ENCODE results near the gene PODXL. TPM values are rescaled to one million over a fixed set of nuclear protein-coding genes. Genes with fewer than 3 reads are reported as not detected.

PODXL gene
- total RNA-seq, 3 donors from 2014 or later, result 20.3 to 55.6 (median 33.1) TPM

DNA sequence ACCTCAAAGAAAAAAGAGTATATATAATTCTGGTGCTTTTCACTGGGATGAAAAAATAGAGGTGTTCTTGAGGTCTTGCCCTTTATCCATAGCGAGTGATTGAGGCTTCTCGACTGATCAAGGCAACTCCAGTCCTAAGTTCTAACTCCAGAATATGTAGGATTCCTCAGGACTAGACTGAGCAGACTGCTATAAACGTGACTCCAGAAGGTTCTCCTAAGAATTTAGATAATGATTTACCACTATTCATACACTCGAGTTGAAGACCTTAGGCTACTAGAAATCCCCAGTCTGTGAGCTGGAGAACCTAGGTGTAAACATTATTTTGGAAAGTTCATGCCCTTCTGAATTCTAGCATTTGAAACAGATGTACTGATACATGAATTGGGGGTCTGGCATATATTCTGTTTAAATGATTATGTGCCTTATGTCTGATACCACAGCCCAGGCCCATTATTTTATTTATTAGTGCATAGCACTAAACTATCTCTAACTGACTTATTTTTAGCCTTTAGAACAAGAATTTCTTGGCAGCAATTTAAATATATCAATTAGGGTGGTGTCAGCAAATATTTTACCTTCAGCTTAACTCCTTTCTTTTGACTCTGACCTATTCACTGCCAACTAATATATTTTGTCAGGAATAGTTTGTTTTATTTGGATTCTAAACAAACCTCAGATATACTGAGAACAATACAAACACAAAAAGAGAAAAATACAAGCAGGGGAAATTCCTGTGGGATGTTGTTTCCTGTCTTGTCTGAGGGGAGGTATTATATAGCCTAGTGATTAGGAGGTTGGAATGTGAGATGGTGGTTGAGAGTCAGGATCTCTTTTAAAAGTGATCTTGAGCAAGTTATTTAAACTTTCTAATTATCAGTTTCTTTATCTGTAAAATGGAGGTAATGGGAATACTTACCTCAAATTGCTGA is 75.8 kb downstream of the PODXL start:
- no peak overlapping the region for H3K4me3 ChIP-seq
- H3K27ac ChIP-seq, result no peak overlapping the region
- TF ChIP-seq, protein P1, sequence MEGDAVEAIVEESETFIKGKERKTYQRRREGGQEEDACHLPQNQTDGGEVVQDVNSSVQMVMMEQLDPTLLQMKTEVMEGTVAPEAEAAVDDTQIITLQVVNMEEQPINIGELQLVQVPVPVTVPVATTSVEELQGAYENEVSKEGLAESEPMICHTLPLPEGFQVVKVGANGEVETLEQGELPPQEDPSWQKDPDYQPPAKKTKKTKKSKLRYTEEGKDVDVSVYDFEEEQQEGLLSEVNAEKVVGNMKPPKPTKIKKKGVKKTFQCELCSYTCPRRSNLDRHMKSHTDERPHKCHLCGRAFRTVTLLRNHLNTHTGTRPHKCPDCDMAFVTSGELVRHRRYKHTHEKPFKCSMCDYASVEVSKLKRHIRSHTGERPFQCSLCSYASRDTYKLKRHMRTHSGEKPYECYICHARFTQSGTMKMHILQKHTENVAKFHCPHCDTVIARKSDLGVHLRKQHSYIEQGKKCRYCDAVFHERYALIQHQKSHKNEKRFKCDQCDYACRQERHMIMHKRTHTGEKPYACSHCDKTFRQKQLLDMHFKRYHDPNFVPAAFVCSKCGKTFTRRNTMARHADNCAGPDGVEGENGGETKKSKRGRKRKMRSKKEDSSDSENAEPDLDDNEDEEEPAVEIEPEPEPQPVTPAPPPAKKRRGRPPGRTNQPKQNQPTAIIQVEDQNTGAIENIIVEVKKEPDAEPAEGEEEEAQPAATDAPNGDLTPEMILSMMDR (IDR thresholded peaks at IDR 0.05), result no peak
- TF ChIP-seq POLR2AphosphoS5 (IDR thresholded peaks at IDR 0.05) (no peak), POLR2A (IDR thresholded peaks at IDR 0.05) (no peak)
- intact Hi-C loops (cut with DNase I; ENCODE audit: low total_unique reads), result no loop called here
- no peaks in the 10 kb centered on the region for H3K36me3 ChIP-seq
- DNase-seq (ENCODE audit: low spot score in 2 of 2), result no peak
- no peaks in the 10 kb centered on the region for H3K4me1 ChIP-seq
- no peaks in the 10 kb centered on the region for H3K27me3 ChIP-seq
- H3K9me3 ChIP-seq, result no peaks in the 10 kb centered on the region

DNA sequence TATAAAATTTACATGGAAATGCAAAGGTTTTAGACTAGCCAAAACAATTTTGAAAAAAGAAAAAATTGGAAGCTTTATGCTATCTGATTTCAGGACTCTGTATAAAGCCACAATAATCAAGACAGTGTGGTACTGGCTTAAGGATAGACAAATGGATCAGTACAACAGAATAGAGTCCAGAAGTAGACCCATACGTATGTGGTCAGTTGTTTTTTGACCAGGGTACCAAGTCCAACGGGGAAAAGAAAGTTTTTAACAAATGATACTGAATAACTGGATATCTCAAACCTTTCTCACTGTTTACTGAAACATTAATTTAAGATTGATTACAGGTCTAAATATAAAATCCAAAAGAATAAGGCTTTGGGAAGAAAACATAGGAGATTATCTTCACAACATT is 79.7 kb downstream of the PODXL start:
- H3K27ac ChIP-seq, result no peak overlapping the region
- H3K36me3 ChIP-seq, result no peaks in the 10 kb centered on the region
- no peaks in the 10 kb centered on the region for H3K4me1 ChIP-seq
- H3K27me3 ChIP-seq, result no peaks in the 10 kb centered on the region
- no peaks in the 10 kb centered on the region for H3K9me3 ChIP-seq
- DNase-seq (ENCODE audit: low spot score in 2 of 2), result no peak
- intact Hi-C loops (cut with DNase I; ENCODE audit: low total_unique reads), result no loop called here
- TF ChIP-seq POLR2A (IDR thresholded peaks at IDR 0.05), result no peak
- TF ChIP-seq, protein P1 (IDR thresholded peaks at IDR 0.05), result no peak
- no peak for TF ChIP-seq POLR2AphosphoS5 (IDR thresholded peaks at IDR 0.05)
- H3K4me3 ChIP-seq, result no peak overlapping the region

DNA sequence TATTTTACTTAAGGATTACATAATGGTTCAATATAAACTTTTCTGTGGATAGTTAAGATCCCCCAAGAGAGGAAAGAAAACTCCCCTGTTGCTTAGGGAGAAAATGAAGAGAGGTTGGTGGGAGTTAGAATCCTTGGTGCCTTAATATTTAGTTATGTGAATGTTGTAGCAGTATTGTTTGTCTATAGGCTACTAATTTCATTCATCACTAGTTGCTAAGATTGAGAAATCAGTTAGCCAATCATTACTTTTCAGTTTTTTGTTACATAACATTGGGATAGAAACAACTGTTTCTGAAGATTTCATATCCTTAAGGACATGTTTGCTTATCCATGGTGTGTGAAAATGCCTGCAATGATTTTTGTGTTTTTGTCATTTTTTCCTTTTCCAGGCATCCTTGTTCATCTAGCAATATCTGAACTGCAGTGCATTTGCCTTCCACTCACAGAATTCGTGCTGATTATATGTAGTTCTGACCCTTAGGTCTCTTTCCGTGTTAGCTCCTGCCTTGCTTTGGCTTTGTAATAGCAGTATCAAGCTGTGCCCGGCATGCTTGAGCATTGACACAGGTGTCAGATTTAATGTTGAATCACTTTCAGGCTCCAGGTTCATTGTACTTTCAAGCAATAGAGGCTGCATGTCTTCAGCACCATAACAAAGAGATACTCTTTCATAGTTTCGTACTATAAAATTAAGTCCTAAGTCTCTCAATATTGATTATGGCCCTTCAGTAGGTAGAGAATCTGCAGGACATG is 85.0 kb downstream of the PODXL start:
- intact Hi-C loops (cut with DNase I; ENCODE audit: low total_unique reads), result no loop called here
- H3K4me3 ChIP-seq, result no peak overlapping the region
- H3K36me3 ChIP-seq, result no peaks in the 10 kb centered on the region
- no peak for DNase-seq (ENCODE audit: low spot score in 2 of 2)
- no peaks in the 10 kb centered on the region for H3K9me3 ChIP-seq
- TF ChIP-seq POLR2AphosphoS5 (IDR thresholded peaks at IDR 0.05), result no peak
- no peak for TF ChIP-seq POLR2A (IDR thresholded peaks at IDR 0.05)
- TF ChIP-seq, protein P1 (IDR thresholded peaks at IDR 0.05), result no peak
- no peaks in the 10 kb centered on the region for H3K4me1 ChIP-seq
- H3K27me3 ChIP-seq, result no peaks in the 10 kb centered on the region
- H3K27ac ChIP-seq, result no peak overlapping the region

DNA sequence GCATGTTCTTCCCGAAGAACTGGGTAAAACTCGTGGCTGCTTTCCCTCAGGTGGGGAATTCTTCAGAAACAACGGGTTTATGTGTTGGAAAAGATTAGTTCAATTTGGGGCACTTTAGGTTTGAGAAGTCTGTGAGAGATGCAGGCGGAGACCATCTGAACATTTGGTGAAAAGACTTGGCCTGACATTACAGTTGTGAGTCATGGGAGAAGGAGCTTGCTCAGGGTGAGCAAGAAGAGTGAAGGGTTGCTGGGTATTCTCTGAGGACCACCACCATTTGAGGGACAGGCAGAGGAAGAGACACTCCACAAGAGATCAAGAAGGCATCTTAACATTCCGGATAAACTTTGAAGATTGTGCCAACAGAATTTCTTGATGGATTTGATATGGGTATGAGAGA is 88.6 kb downstream of the PODXL start:
- no peak for DNase-seq (ENCODE audit: low spot score in 2 of 2)
- Histone ChIP-seq H3K27me3 (no peaks in the 10 kb centered on the region), H3K4me3 (no peak overlapping the region), H3K27ac (no peak overlapping the region), H3K9me3 (no peaks in the 10 kb centered on the region), H3K4me1 (no peaks in the 10 kb centered on the region), H3K36me3 (no peaks in the 10 kb centered on the region)
- intact Hi-C loops (cut with DNase I; ENCODE audit: low total_unique reads), result no loop called here
- no peak for TF ChIP-seq POLR2AphosphoS5 (IDR thresholded peaks at IDR 0.05)
- TF ChIP-seq, protein P1 (IDR thresholded peaks at IDR 0.05), result no peak
- no peak for TF ChIP-seq POLR2A (IDR thresholded peaks at IDR 0.05)
